AG09309 (cell line): Measurements from ENCODE around the gene ZBTB16.
A peak's percentile ranks its signal among the peaks of the same experiment; 100 is the strongest.

Source experiments
- DNase-seq: peaks from one replicate; pipeline ENCODE4 v3.0.0-alpha.2; 2010; ENCODE audit warnings: low read depth
- H3K4me3 ChIP-seq: 2 replicates; pipeline ENCODE4 v1.5.1; 2011; ENCODE audit warnings: mild to moderate bottlenecking, low read depth, low read length, moderate library complexity; ENCODE audit not compliant: control insufficient read depth
- TF ChIP-seq, protein P1 (sequence below): IDR thresholded peaks from 2 replicates; pipeline ENCODE4 v1.5.1; 2011; ENCODE audit warnings: mild to moderate bottlenecking, low read depth, low read length, inconsistent platforms; ENCODE audit not compliant: insufficient read depth, control insufficient read depth; ENCODE audit errors: missing control alignments

The ZBTB16 gene

DNA sequence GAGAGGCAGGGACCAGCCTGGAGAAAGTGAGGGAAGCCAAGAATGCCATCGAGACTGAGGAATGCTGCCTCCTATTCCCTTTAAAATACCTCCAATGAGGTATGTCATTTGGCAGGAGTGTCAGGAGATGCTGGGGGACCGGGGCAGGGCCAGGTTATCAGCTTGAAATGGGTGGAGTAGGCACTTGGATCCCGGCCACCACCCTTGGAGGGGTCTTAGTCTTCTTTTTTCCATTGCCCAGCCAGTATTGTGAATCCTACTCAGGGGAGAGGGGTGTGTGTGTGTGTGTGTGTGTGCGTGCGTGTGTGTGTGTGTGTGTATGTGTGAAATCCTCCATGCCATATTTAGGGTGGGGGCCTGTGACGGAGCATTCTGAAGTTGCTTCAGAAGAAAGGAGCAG lies 116.2 kb downstream of the ZBTB16 start:
- no peak overlapping the region for H3K4me3 ChIP-seq
- DNase-seq, result no peak
- TF ChIP-seq, protein P1, sequence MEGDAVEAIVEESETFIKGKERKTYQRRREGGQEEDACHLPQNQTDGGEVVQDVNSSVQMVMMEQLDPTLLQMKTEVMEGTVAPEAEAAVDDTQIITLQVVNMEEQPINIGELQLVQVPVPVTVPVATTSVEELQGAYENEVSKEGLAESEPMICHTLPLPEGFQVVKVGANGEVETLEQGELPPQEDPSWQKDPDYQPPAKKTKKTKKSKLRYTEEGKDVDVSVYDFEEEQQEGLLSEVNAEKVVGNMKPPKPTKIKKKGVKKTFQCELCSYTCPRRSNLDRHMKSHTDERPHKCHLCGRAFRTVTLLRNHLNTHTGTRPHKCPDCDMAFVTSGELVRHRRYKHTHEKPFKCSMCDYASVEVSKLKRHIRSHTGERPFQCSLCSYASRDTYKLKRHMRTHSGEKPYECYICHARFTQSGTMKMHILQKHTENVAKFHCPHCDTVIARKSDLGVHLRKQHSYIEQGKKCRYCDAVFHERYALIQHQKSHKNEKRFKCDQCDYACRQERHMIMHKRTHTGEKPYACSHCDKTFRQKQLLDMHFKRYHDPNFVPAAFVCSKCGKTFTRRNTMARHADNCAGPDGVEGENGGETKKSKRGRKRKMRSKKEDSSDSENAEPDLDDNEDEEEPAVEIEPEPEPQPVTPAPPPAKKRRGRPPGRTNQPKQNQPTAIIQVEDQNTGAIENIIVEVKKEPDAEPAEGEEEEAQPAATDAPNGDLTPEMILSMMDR, result no peak

- TF ChIP-seq, protein P1, result no peak
- H3K4me3 ChIP-seq, result no peak overlapping the region
- DNase-seq, result no peak
These were observed 116.8 kb downstream of the ZBTB16 start for GRCh38 chr11:114176321-114176720.

GRCh38 chr11:114178656-114179055 lies 119.1 kb downstream of the ZBTB16 start:
- TF ChIP-seq, protein P1, result no peak
- DNase-seq, result no peak
- H3K4me3 ChIP-seq, result no peak overlapping the region

GRCh38 chr11:114179234-114179941 lies 119.9 kb downstream of the ZBTB16 start:
- H3K4me3 ChIP-seq, result no peak overlapping the region
- DNase-seq, result no peak
- TF ChIP-seq, protein P1, result no peak

DNA sequence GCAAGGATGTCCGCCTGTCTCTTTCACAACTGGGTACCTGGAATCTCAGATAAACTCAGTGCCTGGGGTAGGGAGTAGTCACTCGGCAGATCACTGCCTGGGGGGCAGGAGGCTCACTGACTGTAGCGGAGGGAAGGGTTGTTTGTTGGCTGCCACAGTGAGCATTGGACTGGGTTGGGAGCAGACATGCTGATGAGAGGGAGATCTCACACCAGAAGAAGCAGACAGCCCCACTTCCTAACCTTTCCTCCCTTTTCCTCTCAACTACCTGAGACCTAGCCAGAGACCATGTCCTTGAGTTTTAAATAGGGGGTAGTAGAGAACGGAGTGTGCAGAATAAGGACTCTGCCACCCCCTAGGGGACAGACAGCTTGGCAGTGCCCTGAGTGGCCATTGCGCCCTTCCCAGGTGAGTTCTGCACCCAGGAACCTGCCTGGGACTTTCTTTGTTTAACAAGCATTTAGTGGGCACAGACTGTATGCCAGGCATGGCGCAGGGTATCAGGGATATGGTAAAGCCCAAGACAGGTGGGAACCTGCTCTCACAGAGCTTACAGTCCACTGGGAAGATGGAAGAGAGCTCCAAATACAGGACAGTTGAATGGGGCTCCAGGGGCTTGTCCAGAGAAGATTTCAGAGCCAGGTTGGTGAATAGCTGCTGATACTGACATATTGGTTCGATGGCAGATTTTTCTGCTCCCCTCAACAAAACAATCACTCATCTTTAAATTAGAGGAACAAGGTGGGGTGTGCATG lies 121.0 kb downstream of the ZBTB16 start:
- no peak overlapping the region for H3K4me3 ChIP-seq
- no peak for DNase-seq
- TF ChIP-seq, protein P1, result peak; percentile 45

GRCh38 chr11:114181195-114181594 lies 121.7 kb downstream of the ZBTB16 start:
- H3K4me3 ChIP-seq, result no peak overlapping the region
- TF ChIP-seq, protein P1, result no peak
- no peak for DNase-seq
